Type B pancreatic cell (in vitro differentiated cells): ENCODE results near the gene CD163L1. TPM values are rescaled to one million over a fixed set of nuclear protein-coding genes. Genes with fewer than 3 reads are reported as not detected.
"Not testable (repeated sequence)": the region's sequence is repeated elsewhere in the genome, so short reads cannot be mapped to it uniquely, and the experiment has no call there.

Experiments
- DNase-seq: peaks from one replicate; pipeline ENCODE4 v3.0.0; 2021; ENCODE audit warnings: mixed read lengths; ENCODE audit not compliant: unreplicated experiment; ENCODE audit errors: extremely low spot score
- H3K27ac Mint-ChIP-seq: 2 replicates; pipeline ENCODE4 v1.8.0; 2021; ENCODE audit warnings: mild to moderate bottlenecking, mixed read lengths
- H3K27me3 Mint-ChIP-seq: 2 replicates; pipeline ENCODE4 v1.8.0; 2021; ENCODE audit warnings: mixed read lengths
- H3K36me3 Mint-ChIP-seq: 2 replicates; pipeline ENCODE4 v1.8.0; 2021; ENCODE audit warnings: mixed read lengths
- H3K4me1 Mint-ChIP-seq: one replicate; pipeline ENCODE4 v1.8.0; 2021; ENCODE audit warnings: mixed read lengths; ENCODE audit not compliant: unreplicated experiment
- H3K4me3 Mint-ChIP-seq: 2 replicates; pipeline ENCODE4 v1.8.0; 2021; ENCODE audit warnings: mild to moderate bottlenecking, mixed read lengths
- H3K9me3 Mint-ChIP-seq: 2 replicates; pipeline ENCODE4 v1.8.0; 2021; ENCODE audit warnings: mixed read lengths
- CTCF ChIP-seq: fragments of 200-600 bp; sonication (generic); conservative IDR thresholded peaks from 2 replicates; pipeline ENCODE4 v1.5.0; 2021; ENCODE audit warnings: antibody characterized with exemption, mild to moderate bottlenecking
- total RNA-seq: library from RNA; stranded (reverse); gene quantifications from 2 replicates; pipeline ENCODE4 v1.2.1, GENCODE V29; 2021; ENCODE audit warnings: low replicate concordance

CD163L1 gene
- total RNA-seq, 1 donor from 2014 or later: not detected

- H3K4me1 Mint-ChIP-seq: no peaks in the 10 kb centered on the region
- DNase-seq: no peak
- no peaks in the 10 kb centered on the region for H3K36me3 Mint-ChIP-seq
- peaks cover 33% of the 10 kb centered on the region for H3K27me3 Mint-ChIP-seq
- no peak overlapping the region for H3K27ac Mint-ChIP-seq
- no peak overlapping the region for H3K4me3 Mint-ChIP-seq
- H3K9me3 Mint-ChIP-seq: no peaks in the 10 kb centered on the region
- TF ChIP-seq CTCF: no peak
Observed at GRCh38 chr12:7448099-7448498, 4.1 kb upstream of the CD163L1 start.

GRCh38 chr12:7444537-7444936 is 584 bp upstream of the CD163L1 start:
- no peak overlapping the region for H3K4me3 Mint-ChIP-seq
- peaks cover 55% of the 10 kb centered on the region for H3K27me3 Mint-ChIP-seq
- H3K27ac Mint-ChIP-seq: no peak overlapping the region
- TF ChIP-seq CTCF: no peak
- H3K36me3 Mint-ChIP-seq: peaks cover 3% of the 10 kb centered on the region
- peaks cover 4% of the 10 kb centered on the region for H3K9me3 Mint-ChIP-seq
- no peak for DNase-seq
- no peaks in the 10 kb centered on the region for H3K4me1 Mint-ChIP-seq

- Mint-ChIP-seq H3K27me3 (peaks cover 51% of the 10 kb centered on the region), H3K4me1 (no peaks in the 10 kb centered on the region), H3K36me3 (peaks cover 5% of the 10 kb centered on the region), H3K27ac (peak overlapping the region; percentile 32), H3K9me3 (peaks cover 14% of the 10 kb centered on the region), H3K4me3 (peak overlapping the region; percentile 79)
- no peak for TF ChIP-seq CTCF
- no peak for DNase-seq
Observed at GRCh38 chr12:7441216-7441615, 2.7 kb downstream of the CD163L1 start.

- Mint-ChIP-seq H3K36me3 (peaks cover 5% of the 10 kb centered on the region), H3K4me3 (peak overlapping the region; percentile 86), H3K9me3 (peaks cover 14% of the 10 kb centered on the region), H3K4me1 (no peaks in the 10 kb centered on the region), H3K27me3 (peaks cover 49% of the 10 kb centered on the region), H3K27ac (peak overlapping the region; percentile 80)
- peak; percentile 59 for TF ChIP-seq CTCF
- DNase-seq: peak; percentile 80
Observed at GRCh38 chr12:7439579-7440505, 4.1 kb downstream of the CD163L1 start.

- H3K36me3 Mint-ChIP-seq, H3K27ac Mint-ChIP-seq, DNase-seq, H3K4me1 Mint-ChIP-seq: not testable (repeated sequence)
- H3K27me3 Mint-ChIP-seq: peaks cover 42% of the 10 kb centered on the region
- peak overlapping the region; percentile 27 for H3K4me3 Mint-ChIP-seq
- H3K9me3 Mint-ChIP-seq: peaks cover 14% of the 10 kb centered on the region
Observed at GRCh38 chr12:7438291-7438995, 5.5 kb downstream of the CD163L1 start.

GRCh38 chr12:7437494-7437893 is 6.5 kb downstream of the CD163L1 start:
- H3K36me3 Mint-ChIP-seq, H3K4me3 Mint-ChIP-seq, H3K4me1 Mint-ChIP-seq, DNase-seq, H3K27ac Mint-ChIP-seq: not testable (repeated sequence)
- Mint-ChIP-seq H3K9me3 (peaks cover 14% of the 10 kb centered on the region), H3K27me3 (peaks cover 36% of the 10 kb centered on the region)
